ENCODE results near the gene PIK3C3.

The PIK3C3 gene
- 91.0 to 102 (median 101) reads per million in 4 experiments for total RNA-seq

- DNase-seq: peak; percentile 96
Observed at GRCh38 chr18:41954827-41955613, at the start of gene PIK3C3. Gene PIK3C3 (plus strand): TSS chr18:41955234. CDS start chr18:41955292, 58 bp downstream.

- no peak for DNase-seq
Observed at GRCh38 chr18:41905786-41906527, 49.1 kb upstream of the PIK3C3 start.

- DNase-seq: no peak
Observed at GRCh38 chr18:41906528-41907146, 48.4 kb upstream of the PIK3C3 start.

- DNase-seq: no peak
Observed at GRCh38 chr18:41917181-41917580, 37.9 kb upstream of the PIK3C3 start.

- no peak for DNase-seq
Observed at GRCh38 chr18:41921770-41922169, 33.3 kb upstream of the PIK3C3 start.

GRCh38 chr18:41922176-41922575 is 32.9 kb upstream of the PIK3C3 start:
- DNase-seq: no peak

- DNase-seq: no peak
Observed at GRCh38 chr18:41922841-41923240, 32.2 kb upstream of the PIK3C3 start.

GRCh38 chr18:41923446-41923845 is 31.6 kb upstream of the PIK3C3 start:
- DNase-seq: no peak

- DNase-seq: no peak
Observed at GRCh38 chr18:41928581-41928980, 26.5 kb upstream of the PIK3C3 start.

- no peak for DNase-seq
Observed at GRCh38 chr18:41932899-41933298, 22.1 kb upstream of the PIK3C3 start.

- DNase-seq: no peak
Observed at GRCh38 chr18:41933778-41934177, 21.3 kb upstream of the PIK3C3 start.

- DNase-seq: no peak
Observed at GRCh38 chr18:41936471-41937134, 18.4 kb upstream of the PIK3C3 start.

GRCh38 chr18:41938445-41938844 is 16.6 kb upstream of the PIK3C3 start:
- no peak for DNase-seq

GRCh38 chr18:41939326-41939725 is 15.7 kb upstream of the PIK3C3 start:
- no peak for DNase-seq

- no peak for DNase-seq
Observed at GRCh38 chr18:41940506-41941215, 14.4 kb upstream of the PIK3C3 start.

- DNase-seq: no peak
Observed at GRCh38 chr18:41942254-41942653, 12.8 kb upstream of the PIK3C3 start.

- DNase-seq: no peak
Observed at GRCh38 chr18:41948544-41949110, 6.4 kb upstream of the PIK3C3 start.

- no peak for DNase-seq
Observed at GRCh38 chr18:41949206-41949920, 5.7 kb upstream of the PIK3C3 start.

GRCh38 chr18:41955688-41956087 is 654 bp downstream of the PIK3C3 start:
- no peak for DNase-seq

GRCh38 chr18:41959045-41959444 is 4.0 kb downstream of the PIK3C3 start:
- DNase-seq: no peak

- no peak for DNase-seq
Observed at GRCh38 chr18:41965634-41966255, 10.7 kb downstream of the PIK3C3 start.

Measured in effector CD8-positive, alpha-beta T cell (primary cell).